ENCODE results near the gene MFSD11.

DNA sequence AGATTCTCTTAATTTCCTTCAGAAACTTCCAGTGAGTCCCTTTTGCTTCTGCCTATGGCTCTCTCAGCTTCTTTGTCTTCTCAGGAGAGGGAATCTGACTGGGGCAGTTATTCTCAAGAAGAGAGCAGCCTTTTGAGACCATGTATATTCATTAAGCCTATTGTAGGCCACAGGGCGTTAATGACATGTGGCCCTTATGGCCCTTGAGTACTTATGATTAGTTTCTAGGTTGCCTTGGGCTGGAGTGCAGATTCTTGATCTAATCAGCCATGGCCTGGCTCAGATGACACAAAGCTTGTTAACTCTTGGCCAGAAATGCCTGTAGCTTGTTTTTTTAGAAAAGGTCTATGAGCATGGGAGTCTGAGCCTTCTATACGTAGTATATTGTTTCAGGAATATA lies 17.4 kb downstream of the MFSD11 start:
- TF ChIP-seq, protein P1, sequence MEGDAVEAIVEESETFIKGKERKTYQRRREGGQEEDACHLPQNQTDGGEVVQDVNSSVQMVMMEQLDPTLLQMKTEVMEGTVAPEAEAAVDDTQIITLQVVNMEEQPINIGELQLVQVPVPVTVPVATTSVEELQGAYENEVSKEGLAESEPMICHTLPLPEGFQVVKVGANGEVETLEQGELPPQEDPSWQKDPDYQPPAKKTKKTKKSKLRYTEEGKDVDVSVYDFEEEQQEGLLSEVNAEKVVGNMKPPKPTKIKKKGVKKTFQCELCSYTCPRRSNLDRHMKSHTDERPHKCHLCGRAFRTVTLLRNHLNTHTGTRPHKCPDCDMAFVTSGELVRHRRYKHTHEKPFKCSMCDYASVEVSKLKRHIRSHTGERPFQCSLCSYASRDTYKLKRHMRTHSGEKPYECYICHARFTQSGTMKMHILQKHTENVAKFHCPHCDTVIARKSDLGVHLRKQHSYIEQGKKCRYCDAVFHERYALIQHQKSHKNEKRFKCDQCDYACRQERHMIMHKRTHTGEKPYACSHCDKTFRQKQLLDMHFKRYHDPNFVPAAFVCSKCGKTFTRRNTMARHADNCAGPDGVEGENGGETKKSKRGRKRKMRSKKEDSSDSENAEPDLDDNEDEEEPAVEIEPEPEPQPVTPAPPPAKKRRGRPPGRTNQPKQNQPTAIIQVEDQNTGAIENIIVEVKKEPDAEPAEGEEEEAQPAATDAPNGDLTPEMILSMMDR (conservative IDR thresholded peaks at IDR 0.05) = no peak
- TF ChIP-seq ZFX (IDR thresholded peaks at IDR 0.05) = no peak
